OCI-LY1 (cell line): Measurements from ENCODE around the gene CSAG1.
"Not testable (repeated sequence)": the region's sequence is repeated elsewhere in the genome, so short reads cannot be mapped to it uniquely, and the experiment has no call there.

Experiments
- H2AFZ ChIP-seq: fragments of 200-600 bp; sonication (generic), shearing (Covaris generic); 2 replicates; pipeline ENCODE4 v1.6.0; 2014; ENCODE audit warnings: antibody characterized with exemption, mild to moderate bottlenecking, low read length
- H3F3A ChIP-seq: fragments of 200-600 bp; sonication (generic), shearing (Covaris generic); 2 replicates; pipeline ENCODE4 v1.6.0; 2014; ENCODE audit warnings: mild to moderate bottlenecking, antibody characterized with exemption, low read length, moderate library complexity; ENCODE audit not compliant: insufficient read depth
- H3K27ac ChIP-seq: fragments of 200-600 bp; sonication (generic); 2 replicates; pipeline ENCODE4 v1.5.1; 2014; ENCODE audit warnings: low read length, mixed run types, mild to moderate bottlenecking, low read depth; ENCODE audit not compliant: poor library complexity, severe bottlenecking
- H3K27me3 ChIP-seq: fragments of 200-600 bp; sonication (generic); 2 replicates; pipeline ENCODE4 v1.6.0; 2014; ENCODE audit warnings: antibody characterized with exemption, mild to moderate bottlenecking, low read length, moderate library complexity; ENCODE audit not compliant: insufficient read depth
- H3K36me3 ChIP-seq: fragments of 200-600 bp; sonication (generic); 2 replicates; pipeline ENCODE4 v1.6.1; 2014; ENCODE audit warnings: mild to moderate bottlenecking, antibody characterized with exemption, low read length, moderate library complexity, mixed read lengths; ENCODE audit not compliant: insufficient read depth
- H3K4me1 ChIP-seq: fragments of 200-600 bp; sonication (generic); 2 replicates; pipeline ENCODE4 v1.5.1; 2014; ENCODE audit warnings: mild to moderate bottlenecking, low read length, moderate library complexity; ENCODE audit not compliant: insufficient read depth, severe bottlenecking
- H3K4me2 ChIP-seq: fragments of 200-600 bp; sonication (generic), shearing (Covaris generic); 2 replicates; pipeline ENCODE4 v1.6.1; 2014; ENCODE audit warnings: low read length
- H3K4me3 ChIP-seq: fragments of 200-600 bp; sonication (generic); 2 replicates; pipeline ENCODE4 v1.5.1; 2014; ENCODE audit warnings: low read length, low read depth, mild to moderate bottlenecking, mixed read lengths; ENCODE audit not compliant: poor library complexity, severe bottlenecking
- H3K79me2 ChIP-seq: fragments of 200-600 bp; shearing (Covaris generic); 2 replicates; pipeline ENCODE4 v1.6.1; 2016; ENCODE audit warnings: mixed run types, low read length, mixed read lengths; ENCODE audit not compliant: insufficient read depth
- H3K9ac ChIP-seq: fragments of 200-600 bp; sonication (generic), shearing (Covaris generic); 2 replicates; pipeline ENCODE4 v1.6.1; 2014; ENCODE audit warnings: mild to moderate bottlenecking, low read length, mixed read lengths
- H3K9me2 ChIP-seq: fragments of 200-600 bp; sonication (generic), shearing (Covaris generic); 2 replicates; pipeline ENCODE4 v1.6.1; 2014; ENCODE audit warnings: low read depth, mild to moderate bottlenecking, low read length, mixed read lengths
- H3K9me3 ChIP-seq: fragments of 200-600 bp; shearing (Covaris generic); 2 replicates; pipeline ENCODE4 v1.6.1; 2014; ENCODE audit warnings: low read length, mixed read lengths
- H4K20me1 ChIP-seq: fragments of 200-600 bp; sonication (generic), shearing (Covaris generic); 2 replicates; pipeline ENCODE4 v1.6.0; 2016; ENCODE audit warnings: mild to moderate bottlenecking, low read length; ENCODE audit not compliant: insufficient read depth
- CTCF ChIP-seq: fragments of 200-600 bp; sonication (generic), shearing (Covaris generic); IDR thresholded peaks from 2 replicates; pipeline ENCODE4 v1.5.1; 2017; ENCODE audit warnings: mild to moderate bottlenecking, antibody characterized with exemption, low read length, moderate library complexity, mixed read lengths
- EZH2 ChIP-seq: fragments of 200-600 bp; sonication (generic), shearing (Covaris generic); IDR thresholded peaks from 2 replicates; pipeline ENCODE4 v1.8.0; 2017; ENCODE audit warnings: borderline replicate concordance, mixed run types, mild to moderate bottlenecking, antibody characterized with exemption, low read length, moderate library complexity, mixed read lengths

Gene CSAG1

GRCh38 chrX:152735860-152736511, 2.5 kb upstream of the CSAG1 start:
- TF ChIP-seq EZH2 (no peak), CTCF (no peak)
- no peak overlapping the region for H2AFZ ChIP-seq
- H4K20me1 ChIP-seq: no peaks in the 10 kb centered on the region
- H3K9me3 ChIP-seq: no peaks in the 10 kb centered on the region
- no peaks in the 10 kb centered on the region for H3K79me2 ChIP-seq
- no peaks in the 10 kb centered on the region for H3K36me3 ChIP-seq
- H3K9me2 ChIP-seq: no peaks in the 10 kb centered on the region
- H3K4me3 ChIP-seq: no peak overlapping the region
- no peaks in the 10 kb centered on the region for H3F3A ChIP-seq
- no peak overlapping the region for H3K4me2 ChIP-seq
- no peaks in the 10 kb centered on the region for H3K27me3 ChIP-seq
- no peak overlapping the region for H3K9ac ChIP-seq
- no peak overlapping the region for H3K27ac ChIP-seq
- no peaks in the 10 kb centered on the region for H3K4me1 ChIP-seq

- Histone ChIP-seq H3K9ac (no peak overlapping the region), H3K9me2 (no peaks in the 10 kb centered on the region), H4K20me1 (no peaks in the 10 kb centered on the region), H2AFZ (no peak overlapping the region), H3K36me3 (no peaks in the 10 kb centered on the region), H3K4me2 (no peak overlapping the region), H3K4me3 (no peak overlapping the region), H3K79me2 (no peaks in the 10 kb centered on the region), H3K27ac (no peak overlapping the region), H3K9me3 (no peaks in the 10 kb centered on the region), H3F3A (no peaks in the 10 kb centered on the region), H3K4me1 (no peaks in the 10 kb centered on the region), H3K27me3 (no peaks in the 10 kb centered on the region)
- TF ChIP-seq CTCF: no peak
- no peak for TF ChIP-seq EZH2
Observed at GRCh38 chrX:152735101-152735500, 1.6 kb upstream of the CSAG1 start.

- H3K4me3 ChIP-seq, H3F3A ChIP-seq, H3K4me2 ChIP-seq: not testable (repeated sequence)
Observed at GRCh38 chrX:152734143-152734858, 780 bp upstream of the CSAG1 start.

GRCh38 chrX:152725409-152725808, 8.1 kb downstream of the CSAG1 start:
- Histone ChIP-seq H4K20me1 (no peaks in the 10 kb centered on the region), H3K9me3 (no peaks in the 10 kb centered on the region), H3K4me3 (no peak overlapping the region), H3K9me2 (no peaks in the 10 kb centered on the region), H3K79me2 (no peaks in the 10 kb centered on the region), H3K4me1 (no peaks in the 10 kb centered on the region), H3K4me2 (no peak overlapping the region), H3F3A (no peaks in the 10 kb centered on the region), H3K9ac (no peak overlapping the region), H3K27me3 (no peaks in the 10 kb centered on the region), H3K27ac (no peak overlapping the region), H3K36me3 (no peaks in the 10 kb centered on the region), H2AFZ (no peak overlapping the region)
- TF ChIP-seq EZH2: no peak
- TF ChIP-seq CTCF: no peak

More at GRCh38 chrX:152734143-152734858, 780 bp upstream of the CSAG1 start:
- H3K36me3 ChIP-seq, H2AFZ ChIP-seq, H3K9me3 ChIP-seq, H3K79me2 ChIP-seq, H3K4me1 ChIP-seq, H3K27ac ChIP-seq, H3K27me3 ChIP-seq, H3K9me2 ChIP-seq, H3K9ac ChIP-seq, H4K20me1 ChIP-seq: not testable (repeated sequence)

GRCh38 chrX:152713815-152714787, 19.4 kb downstream of the CSAG1 start, which contains the start of gene MAGEA2B:
TSS of gene MAGEA2B (plus strand) at chrX:152714628. CDS start at chrX:152717107, 2,479 bp downstream.
- H3K9me2 ChIP-seq, H3F3A ChIP-seq, H3K9me3 ChIP-seq, H3K27ac ChIP-seq, H3K79me2 ChIP-seq, H3K9ac ChIP-seq, H2AFZ ChIP-seq, H3K4me3 ChIP-seq, H3K36me3 ChIP-seq, H3K4me1 ChIP-seq, H3K27me3 ChIP-seq, H3K4me2 ChIP-seq, H4K20me1 ChIP-seq: not testable (repeated sequence)
